Muscle of back (tissue), 11 donors: ENCODE data around the gene SDCBP2. TPM values are rescaled to one million over a fixed set of nuclear protein-coding genes. Genes with fewer than 3 reads are reported as not detected.

ENCODE experiments used
- DNase-seq, 3 donors: peaks; one replicate each; pipeline versions ENCODE4 v3.0.0 to v3.0.0-alpha.2; 2013
- polyA plus RNA-seq, 10 donors: library from polyadenylated mRNA; unstranded; fragments of 120-200 nt; gene quantifications; one replicate each; pipeline ENCODE4 v1.2.1, GENCODE V29; 2013; ENCODE audit not compliant: insufficient read length in 10 of 10

The SDCBP2 gene
- polyA plus RNA-seq, 10 donors: 0.83 to 2.7 (median 1.8) TPM

GRCh38 chr20:1313236-1313964, 15.5 kb downstream of the SDCBP2 start:
- DNase-seq: peak; percentile 63 to 85 (median 82)

- no peak for DNase-seq
These were observed 16.1 kb downstream of the SDCBP2 start for GRCh38 chr20:1312904-1313235.

GRCh38 chr20:1312308-1312707, 16.6 kb downstream of the SDCBP2 start:
- no peak for DNase-seq

GRCh38 chr20:1310506-1311190, 18.3 kb downstream of the SDCBP2 start:
- no peak for DNase-seq

GRCh38 chr20:1310071-1310470, 18.9 kb downstream of the SDCBP2 start:
- DNase-seq: no peak

GRCh38 chr20:1309439-1309847, 19.5 kb downstream of the SDCBP2 start:
- DNase-seq: no peak

GRCh38 chr20:1308702-1309095, 20.2 kb downstream of the SDCBP2 start:
- no peak for DNase-seq

- no peak for DNase-seq
These were observed 20.8 kb downstream of the SDCBP2 start for GRCh38 chr20:1308067-1308701.

- no peak for DNase-seq
These were observed 21.4 kb downstream of the SDCBP2 start for GRCh38 chr20:1307571-1307971.

GRCh38 chr20:1307171-1307570, 21.8 kb downstream of the SDCBP2 start:
- DNase-seq: no peak

GRCh38 chr20:1306316-1307135, 22.4 kb downstream of the SDCBP2 start:
- no peak for DNase-seq

GRCh38 chr20:1305712-1306111, 23.2 kb downstream of the SDCBP2 start:
- DNase-seq: no peak

- no peak for DNase-seq
These were observed 24.0 kb downstream of the SDCBP2 start for GRCh38 chr20:1304710-1305515.

- no peak for DNase-seq
These were observed 26.0 kb downstream of the SDCBP2 start for GRCh38 chr20:1302685-1303541.

- peak in 2 of 3 donors; percentile 17 to 24 for DNase-seq
These were observed 27.9 kb downstream of the SDCBP2 start for GRCh38 chr20:1301031-1301529.

GRCh38 chr20:1300083-1300840, 28.7 kb downstream of the SDCBP2 start:
- DNase-seq: no peak

- DNase-seq: no peak
These were observed 29.4 kb downstream of the SDCBP2 start for GRCh38 chr20:1299522-1299921.

- no peak for DNase-seq
These were observed 29.9 kb downstream of the SDCBP2 start for GRCh38 chr20:1298888-1299511.

- DNase-seq: no peak
These were observed 30.8 kb downstream of the SDCBP2 start for GRCh38 chr20:1298166-1298565.
